IMR-90 (cell line): ENCODE results near the gene AMFR. TPM values are rescaled to one million over a fixed set of nuclear protein-coding genes. Genes with fewer than 3 reads are reported as not detected.

ENCODE experiments used
- ATAC-seq: fragments of 200-7000 bp; cut with Tn5 transposase; 2 replicates; pipeline ENCODE4 v1.9.1; 2020; ENCODE audit warnings: low read depth, mild to moderate bottlenecking, moderate library complexity
- BruUV-seq: library from RNA; stranded (reverse); fragments of 400-500 nt; replicated peaks from 2 replicates; lab custom pipeline; 2021; lab: Mats Ljungman, UMichigan
- CTCF ChIA-PET: fragments of 300-600 bp; formaldehyde crosslinking; extraction: SDS; loops from one replicate; lab custom pipeline; 2021; ENCODE audit warnings: antibody characterized with exemption; lab: Yijun Ruan, JAX
- POLR2A ChIA-PET: fragments of 300-600 bp; sonication (Branson Sonifier 250); formaldehyde crosslinking; loops from one replicate; lab custom pipeline; 2022; ENCODE audit warnings: antibody characterized with exemption; ENCODE audit not compliant: unreplicated experiment; lab: Charles Lee
- DNase-seq: peaks from one replicate; pipeline ENCODE4 v3.0.0; 2013
- H2AFZ ChIP-seq: replicated peaks from 2 replicates; pipeline ENCODE3; 2013; ENCODE audit warnings: low read length, mild to moderate bottlenecking; ENCODE audit not compliant: poor library complexity
- H2AK5ac ChIP-seq: 2 replicates; pipeline ENCODE4 v1.6.1; 2013; ENCODE audit warnings: low read depth, low read length, inconsistent platforms
- H2AK9ac ChIP-seq: replicated peaks from 2 replicates; pipeline ENCODE3; 2013; ENCODE audit warnings: mild to moderate bottlenecking, low read depth, low read length, moderate library complexity; ENCODE audit not compliant: poor library complexity
- H2BK120ac ChIP-seq: 2 replicates; pipeline ENCODE4 v1.6.1; 2013; ENCODE audit warnings: low read depth, low read length, inconsistent platforms
- H2BK15ac ChIP-seq: 3 replicates; pipeline ENCODE4 v1.6.1; 2013; ENCODE audit warnings: low read depth, low read length, inconsistent platforms
- H2BK20ac ChIP-seq: 2 replicates; pipeline ENCODE4 v1.6.1; 2013; ENCODE audit warnings: low read depth, mild to moderate bottlenecking, inconsistent platforms, low read length, moderate library complexity
- H2BK5ac ChIP-seq: 2 replicates; pipeline ENCODE4 v1.6.1; 2013; ENCODE audit warnings: mild to moderate bottlenecking, low read depth, low read length, inconsistent platforms; ENCODE audit not compliant: poor library complexity, severe bottlenecking
- H3K14ac ChIP-seq: replicated peaks from 2 replicates; pipeline ENCODE4 v1.6.1; 2013; ENCODE audit warnings: low read depth, low read length, inconsistent platforms
- H3K18ac ChIP-seq: 2 replicates; pipeline ENCODE4 v1.6.1; 2013; ENCODE audit warnings: low read depth, low read length, control low read depth
- H3K23ac ChIP-seq: 2 replicates; pipeline ENCODE4 v1.6.1; 2013; ENCODE audit warnings: low read depth, low read length, inconsistent platforms
- H3K27ac ChIP-seq: 2 replicates; pipeline ENCODE4 v1.5.1; 2013; ENCODE audit warnings: mild to moderate bottlenecking, control low read depth, low read length; ENCODE audit not compliant: insufficient read depth
- H3K27me3 ChIP-seq: 2 replicates; pipeline ENCODE4 v1.6.1; 2013; ENCODE audit warnings: low read length; ENCODE audit not compliant: control insufficient read depth, insufficient read depth
- H3K36me3 ChIP-seq: 2 replicates; pipeline ENCODE4 v1.6.1; 2013; ENCODE audit warnings: low read length, mixed read lengths; ENCODE audit not compliant: control insufficient read depth, insufficient read depth
- H3K4ac ChIP-seq: 2 replicates; pipeline ENCODE4 v1.6.1; 2013; ENCODE audit warnings: low read depth, low read length, inconsistent platforms
- H3K4me1 ChIP-seq: 2 replicates; pipeline ENCODE4 v1.6.1; 2013; ENCODE audit warnings: low read length, mixed read lengths; ENCODE audit not compliant: control insufficient read depth, insufficient read depth
- H3K4me2 ChIP-seq: 2 replicates; pipeline ENCODE4 v1.6.1; 2013; ENCODE audit warnings: low read depth, mild to moderate bottlenecking, control low read depth, low read length, moderate library complexity
- H3K4me3 ChIP-seq: 2 replicates; pipeline ENCODE4 v1.5.1; 2013; ENCODE audit warnings: low read depth, mild to moderate bottlenecking, control low read depth, low read length, moderate library complexity; ENCODE audit not compliant: insufficient read depth
- H3K56ac ChIP-seq: 2 replicates; pipeline ENCODE4 v1.6.1; 2013; ENCODE audit warnings: low read length, inconsistent platforms; ENCODE audit not compliant: insufficient read depth; ENCODE audit errors: extremely low read depth
- H3K79me1 ChIP-seq, 2 experiments: 2 replicates each; pipeline ENCODE4 v1.6.1; 2013; ENCODE audit warnings: low read length in 2 of 2, inconsistent platforms in 1 of 2, low read depth in 1 of 2
- H3K9ac ChIP-seq: 2 replicates; pipeline ENCODE4 v1.6.1; 2013; ENCODE audit warnings: low read depth, low read length, control low read depth
- H3K9me1 ChIP-seq: 2 replicates; pipeline ENCODE4 v1.6.1; 2013; ENCODE audit warnings: low read length, inconsistent platforms; ENCODE audit not compliant: insufficient read depth
- H3K9me3 ChIP-seq: 2 replicates; pipeline ENCODE4 v1.6.1; 2013; ENCODE audit warnings: low read length; ENCODE audit not compliant: control insufficient read depth, insufficient read depth
- H4K20me1 ChIP-seq: 2 replicates; pipeline ENCODE4 v1.6.1; 2013; ENCODE audit warnings: low read length, inconsistent platforms; ENCODE audit not compliant: insufficient read depth
- H4K5ac ChIP-seq: 2 replicates; pipeline ENCODE4 v1.6.1; 2013; ENCODE audit warnings: mild to moderate bottlenecking, low read depth, low read length, control low read depth
- H4K8ac ChIP-seq, 2 experiments: 2 replicates each; pipeline ENCODE4 v1.6.1; 2013; ENCODE audit warnings: low read depth in 2 of 2, low read length in 2 of 2, control low read depth in 1 of 2, inconsistent platforms in 1 of 2
- H4K91ac ChIP-seq: 2 replicates; pipeline ENCODE4 v1.6.1; 2013; ENCODE audit warnings: low read depth, low read length, inconsistent platforms; ENCODE audit not compliant: insufficient read depth
- BHLHE40 ChIP-seq: fragments of 150-350 bp; IDR thresholded peaks from 2 replicates; pipeline ENCODE4 v1.6.1; 2016; ENCODE audit warnings: mild to moderate bottlenecking, low read depth, low read length
- CHD1 ChIP-seq: IDR thresholded peaks from 2 replicates; pipeline ENCODE4 v1.6.1; 2012; ENCODE audit warnings: low read depth, low read length, improper control_type of control experiment
- MAFK ChIP-seq: IDR thresholded peaks from 2 replicates; pipeline ENCODE4 v1.6.1; 2012; ENCODE audit warnings: low read depth, low read length, improper control_type of control experiment
- MAZ ChIP-seq: IDR thresholded peaks from 2 replicates; pipeline ENCODE4 v1.6.1; 2012; ENCODE audit warnings: low read depth, mild to moderate bottlenecking, low read length, improper control_type of control experiment, moderate library complexity, borderline replicate concordance
- MXI1 ChIP-seq: IDR thresholded peaks from 2 replicates; pipeline ENCODE4 v1.6.1; 2012; ENCODE audit warnings: low read depth, mild to moderate bottlenecking, low read length, moderate library complexity, borderline replicate concordance
- NFE2L2 ChIP-seq: fragments of 150-350 bp; IDR thresholded peaks from 2 replicates; pipeline ENCODE4 v1.6.1; 2016; ENCODE audit warnings: low read depth, mild to moderate bottlenecking, low read length
- POLR2A ChIP-seq: IDR thresholded peaks from 2 replicates; pipeline ENCODE4 v1.6.1; 2012; ENCODE audit warnings: mild to moderate bottlenecking, low read depth, low read length
- RAD21 ChIP-seq: IDR thresholded peaks from 2 replicates; pipeline ENCODE4 v1.6.1; 2012; ENCODE audit warnings: low read length, improper control_type of control experiment
- SMC3 ChIP-seq: fragments of 150-350 bp; IDR thresholded peaks from 2 replicates; pipeline ENCODE4 v1.6.1; 2016; ENCODE audit warnings: low read depth, mild to moderate bottlenecking, antibody characterized with exemption, low read length, moderate library complexity
- WGBS, 2 experiments: methylation state at CpG; one replicate each; pipeline versions ENCODE4 v1.1.5 to v1.1.7; 2013; ENCODE audit warnings: missing lambda C conversion rate in 2 of 2; ENCODE audit not compliant: insufficient read length in 1 of 2; ENCODE audit errors: extremely low coverage in 2 of 2; 5-methylcytosine and 5-hydroxymethylcytosine counted together
- dilution Hi-C: fragments of 300-500 bp; cut with HindIII; formaldehyde crosslinking; loops from one replicate; pipeline ENCODE4 v1.14.3; 2018; ENCODE audit warnings: low sequenced_read_pairs; ENCODE audit not compliant: unreplicated experiment
- in situ Hi-C: fragments of 300-500 bp; cut with MboI; formaldehyde crosslinking; loops from 3 replicates; pipeline ENCODE4 v1.14.3; 2019; ENCODE audit warnings: low sequenced_read_pairs, inconsistent platforms, mixed read lengths
- intact Hi-C: fragments of 100-400 bp; cut with micrococcal nuclease; formaldehyde crosslinking; loops from 2 replicates; pipeline ENCODE4 v1.10.0; 2022
- polyA plus RNA-seq, 3 experiments: library from polyadenylated mRNA; depleted of rRNA; stranded (reverse); fragments of >200 nt; gene quantifications; 2 replicates each; pipeline ENCODE4 v1.2.3, GENCODE V29; 2012; ENCODE audit warnings: low replicate concordance in 1 of 3
- total RNA-seq: library from RNA; depleted of rRNA; stranded (reverse); fragments of >200 nt; gene quantifications from 2 replicates; pipeline ENCODE4 v1.2.3, GENCODE V29; 2012
- TF ChIP-seq, protein P1 (sequence below): conservative IDR thresholded peaks from 2 replicates; pipeline ENCODE4 v1.5.1; 2012; ENCODE audit warnings: mild to moderate bottlenecking, low read depth, low read length, improper control_type of control experiment

Gene AMFR
- total and polyA plus RNA-seq, 2 of the 4 experiments (the other 2 are of a cell fraction), result 60.7 to 216 TPM

DNA sequence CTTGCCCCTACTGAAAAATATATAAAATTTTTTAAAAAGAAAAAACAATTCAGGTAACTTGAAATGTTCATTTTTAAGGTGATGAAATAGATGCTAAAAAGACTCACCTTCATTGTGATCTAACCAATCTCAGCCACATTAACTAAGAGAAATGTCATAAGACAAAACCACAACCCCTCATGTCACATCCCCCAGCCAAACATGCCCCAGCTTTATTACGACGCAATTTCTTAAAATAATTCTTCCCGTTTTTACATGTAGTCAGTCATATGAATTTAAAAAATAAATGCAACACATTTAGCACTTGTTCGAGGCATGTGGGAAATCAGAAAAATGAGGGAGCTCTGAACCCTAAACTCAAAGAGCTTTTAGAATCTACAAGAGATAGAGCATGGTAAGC, 9.5 kb downstream of the AMFR start:
- Histone ChIP-seq H3K27ac (no peak overlapping the region), H3K9me1 (peaks cover 12% of the 10 kb centered on the region), H4K8ac (no peak overlapping the region), H2BK5ac (no peak overlapping the region), H2AFZ (no peak overlapping the region), H4K20me1 (peaks cover 36% of the 10 kb centered on the region), H3K79me1 (peaks cover 27 to 69% of the 10 kb centered on the region in 2 experiments), H3K56ac (no peak overlapping the region), H2AK9ac (no peak overlapping the region), H4K91ac (no peak overlapping the region), H4K5ac (no peak overlapping the region), H3K4me3 (no peak overlapping the region), H3K18ac (no peak overlapping the region), H3K4ac (no peak overlapping the region), H3K9me3 (no peaks in the 10 kb centered on the region), H2BK20ac (no peak overlapping the region), H3K9ac (no peak overlapping the region), H3K14ac (no peak overlapping the region), H3K36me3 (peaks cover 5% of the 10 kb centered on the region), H3K23ac (no peak overlapping the region), H3K27me3 (no peaks in the 10 kb centered on the region), H2BK120ac (no peak overlapping the region), H2AK5ac (no peak overlapping the region), H3K4me1 (peaks cover 7% of the 10 kb centered on the region), H3K4me2 (no peak overlapping the region), H2BK15ac (no peak overlapping the region)
- intact Hi-C loops, result no loop called here
- dilution Hi-C loops, result no loop called here
- in situ Hi-C loops, result no loop called here
- CTCF ChIA-PET, result no interaction called here
- POLR2A ChIA-PET, result no interaction called here
- no TSS peak for BruUV-seq
- 100% methylated on average over 3 of the region's 4 CpGs; no CpG with 5 or more reads in 1 of the 2 experiments for WGBS, 2 experiments
- no peak for TF ChIP-seq POLR2A
- no peak for TF ChIP-seq MAFK
- TF ChIP-seq MAZ, result no peak
- TF ChIP-seq RAD21, result no peak
- TF ChIP-seq CHD1, result no peak
- TF ChIP-seq, protein P1, sequence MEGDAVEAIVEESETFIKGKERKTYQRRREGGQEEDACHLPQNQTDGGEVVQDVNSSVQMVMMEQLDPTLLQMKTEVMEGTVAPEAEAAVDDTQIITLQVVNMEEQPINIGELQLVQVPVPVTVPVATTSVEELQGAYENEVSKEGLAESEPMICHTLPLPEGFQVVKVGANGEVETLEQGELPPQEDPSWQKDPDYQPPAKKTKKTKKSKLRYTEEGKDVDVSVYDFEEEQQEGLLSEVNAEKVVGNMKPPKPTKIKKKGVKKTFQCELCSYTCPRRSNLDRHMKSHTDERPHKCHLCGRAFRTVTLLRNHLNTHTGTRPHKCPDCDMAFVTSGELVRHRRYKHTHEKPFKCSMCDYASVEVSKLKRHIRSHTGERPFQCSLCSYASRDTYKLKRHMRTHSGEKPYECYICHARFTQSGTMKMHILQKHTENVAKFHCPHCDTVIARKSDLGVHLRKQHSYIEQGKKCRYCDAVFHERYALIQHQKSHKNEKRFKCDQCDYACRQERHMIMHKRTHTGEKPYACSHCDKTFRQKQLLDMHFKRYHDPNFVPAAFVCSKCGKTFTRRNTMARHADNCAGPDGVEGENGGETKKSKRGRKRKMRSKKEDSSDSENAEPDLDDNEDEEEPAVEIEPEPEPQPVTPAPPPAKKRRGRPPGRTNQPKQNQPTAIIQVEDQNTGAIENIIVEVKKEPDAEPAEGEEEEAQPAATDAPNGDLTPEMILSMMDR, result no peak
- TF ChIP-seq NFE2L2, result no peak
- no peak for TF ChIP-seq BHLHE40
- no peak for TF ChIP-seq SMC3
- no peak for TF ChIP-seq MXI1
- DNase-seq (no peak), ATAC-seq (no peak)
